Fibroblast of skin of left quadriceps (primary cell): Measurements from ENCODE around the gene PPP1R8.
A peak's percentile ranks its signal among the peaks of the same experiment; 100 is the strongest.
"Not testable (repeated sequence)": the region's sequence is repeated elsewhere in the genome, so short reads cannot be mapped to it uniquely, and the experiment has no call there.

ENCODE experiments used
- DNase-seq, 2 experiments: peaks; one replicate each; pipeline ENCODE4 v3.0.0-alpha.2; 2013; ENCODE audit warnings: low read depth in 2 of 2

PPP1R8 gene

GRCh38 chr1:27830621-27831440 is at the start of gene PPP1R8:
Gene PPP1R8 (plus strand): TSS chr1:27830782. CDS start chr1:27830836, 54 bp downstream.
- DNase-seq, result peak; percentile 89 to 91

DNA sequence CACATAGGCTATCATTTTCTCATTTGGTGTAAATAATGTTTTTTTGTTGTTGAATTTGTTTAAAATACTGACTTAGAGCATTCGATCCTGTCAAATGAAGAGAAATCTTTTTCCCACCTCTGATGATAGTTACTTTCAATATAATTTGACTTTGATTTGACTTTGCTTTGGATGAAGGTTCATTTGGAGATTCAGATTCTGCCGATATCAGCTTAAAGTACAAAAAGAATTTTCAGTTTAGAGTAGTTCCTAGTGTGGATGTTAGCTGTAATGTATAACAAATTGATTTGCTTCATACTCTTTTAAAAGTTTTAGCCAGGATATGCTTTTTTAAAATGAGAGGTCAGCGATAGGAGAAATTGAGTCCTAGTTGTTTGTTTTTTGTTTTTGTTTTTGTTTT is 47.6 kb upstream of the PPP1R8 start:
- DNase-seq, result no peak

- DNase-seq, result no peak
Observed at GRCh38 chr1:27784700-27785099, 45.9 kb upstream of the PPP1R8 start.

- no peak for DNase-seq
Observed at GRCh38 chr1:27785781-27786455, 44.7 kb upstream of the PPP1R8 start.

DNA sequence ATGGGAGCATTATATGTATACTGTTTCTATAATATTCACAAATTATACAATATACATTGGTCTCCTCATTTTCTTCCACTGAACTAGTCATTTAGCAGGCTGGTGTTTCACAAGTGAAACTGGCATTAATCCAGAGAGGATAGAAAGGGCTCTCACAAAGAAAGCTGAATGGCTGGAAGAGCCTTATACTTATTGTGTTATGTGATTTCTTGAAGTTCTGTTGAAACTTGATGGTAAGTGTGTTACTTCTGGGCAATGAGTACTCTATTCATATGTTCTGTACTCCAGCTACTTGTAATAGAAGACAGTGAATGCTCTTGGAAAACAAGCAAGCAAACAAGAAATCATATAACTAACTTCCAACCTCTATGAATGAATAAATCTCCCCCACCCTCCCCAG is 42.7 kb upstream of the PPP1R8 start:
- DNase-seq, result no peak

GRCh38 chr1:27789540-27790041 is 41.0 kb upstream of the PPP1R8 start:
- no peak for DNase-seq

DNA sequence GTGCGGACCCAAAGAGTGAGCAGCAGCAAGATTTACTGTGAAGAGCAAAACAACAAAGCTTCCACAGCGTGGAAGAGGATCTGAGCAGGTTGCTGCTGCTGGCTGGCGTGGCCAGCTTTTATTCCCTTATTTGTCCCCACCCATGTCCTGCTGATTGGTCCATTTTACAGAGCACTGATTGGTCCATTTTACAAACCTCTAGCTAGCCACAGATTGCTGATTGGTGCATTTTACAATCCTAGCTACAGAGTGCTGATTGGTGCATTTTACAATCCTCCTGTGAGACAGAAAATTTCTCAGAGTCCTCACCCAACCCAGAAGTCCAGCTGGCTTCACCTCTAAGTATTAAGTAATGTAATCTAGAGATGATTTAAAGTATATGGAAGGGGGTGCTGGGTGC is 40.3 kb upstream of the PPP1R8 start:
- not testable (repeated sequence) for DNase-seq

DNA sequence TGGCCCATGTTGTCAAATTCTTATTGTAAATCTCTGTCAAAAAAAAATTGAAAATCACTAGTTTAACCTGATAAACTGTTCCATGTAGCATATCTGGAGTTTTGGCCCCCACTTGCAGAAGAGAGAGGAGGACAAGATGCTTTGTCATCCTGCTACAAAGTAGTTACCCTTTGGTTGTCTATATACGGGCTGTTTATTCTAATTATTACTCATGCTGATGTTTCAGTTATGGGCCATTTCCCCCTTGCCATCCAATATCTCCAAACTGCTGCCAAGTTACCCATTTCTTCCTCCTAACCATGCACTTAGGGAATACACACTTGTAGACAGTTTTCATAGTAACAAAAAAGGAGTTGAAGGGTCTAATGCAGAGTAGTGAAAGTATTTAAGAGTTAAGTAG is 35.0 kb upstream of the PPP1R8 start:
- no peak for DNase-seq

DNA sequence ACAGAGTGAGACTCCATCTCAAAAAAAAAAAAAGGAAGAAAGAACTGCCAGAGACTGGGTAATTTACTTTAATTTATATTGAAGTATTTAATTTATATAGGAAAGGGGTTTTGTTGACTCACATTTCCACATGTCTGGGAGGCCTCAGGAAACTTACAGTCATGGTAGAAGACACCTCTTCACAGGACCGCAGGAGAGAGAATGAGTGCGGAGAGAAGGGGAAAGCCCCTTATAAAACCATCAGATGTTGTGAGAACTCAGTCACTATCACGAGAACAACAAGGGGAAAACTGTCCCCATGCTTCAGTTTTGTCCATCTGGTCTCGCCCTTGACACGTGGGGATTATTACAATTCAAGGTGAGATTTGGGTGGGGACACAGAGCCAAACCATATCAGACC is 25.8 kb upstream of the PPP1R8 start:
- DNase-seq, result no peak

DNA sequence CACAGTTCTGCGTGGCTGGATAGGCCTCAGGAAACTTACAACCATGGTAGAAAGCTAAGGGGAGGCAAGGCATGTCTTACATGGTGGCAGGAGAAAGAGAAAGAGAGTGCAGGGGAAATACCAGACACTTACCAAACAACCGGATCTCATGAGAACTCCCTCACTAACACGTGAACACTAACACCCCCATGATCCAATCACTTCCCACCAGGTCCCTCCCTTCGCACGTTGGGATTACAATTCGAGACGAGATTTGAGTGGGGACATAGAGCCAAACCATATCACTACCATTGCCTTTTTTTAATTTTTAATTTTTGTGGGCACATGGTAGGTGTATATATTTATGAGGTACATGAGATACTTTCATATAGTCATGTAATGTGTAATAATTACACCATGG is 23.8 kb upstream of the PPP1R8 start:
- DNase-seq, result no peak

GRCh38 chr1:27807385-27807784 is 23.2 kb upstream of the PPP1R8 start:
- DNase-seq, result no peak

- DNase-seq, result not testable (repeated sequence)
Observed at GRCh38 chr1:27808131-27808530, 22.5 kb upstream of the PPP1R8 start.

- no peak for DNase-seq
Observed at GRCh38 chr1:27809883-27810282, 20.7 kb upstream of the PPP1R8 start.

DNA sequence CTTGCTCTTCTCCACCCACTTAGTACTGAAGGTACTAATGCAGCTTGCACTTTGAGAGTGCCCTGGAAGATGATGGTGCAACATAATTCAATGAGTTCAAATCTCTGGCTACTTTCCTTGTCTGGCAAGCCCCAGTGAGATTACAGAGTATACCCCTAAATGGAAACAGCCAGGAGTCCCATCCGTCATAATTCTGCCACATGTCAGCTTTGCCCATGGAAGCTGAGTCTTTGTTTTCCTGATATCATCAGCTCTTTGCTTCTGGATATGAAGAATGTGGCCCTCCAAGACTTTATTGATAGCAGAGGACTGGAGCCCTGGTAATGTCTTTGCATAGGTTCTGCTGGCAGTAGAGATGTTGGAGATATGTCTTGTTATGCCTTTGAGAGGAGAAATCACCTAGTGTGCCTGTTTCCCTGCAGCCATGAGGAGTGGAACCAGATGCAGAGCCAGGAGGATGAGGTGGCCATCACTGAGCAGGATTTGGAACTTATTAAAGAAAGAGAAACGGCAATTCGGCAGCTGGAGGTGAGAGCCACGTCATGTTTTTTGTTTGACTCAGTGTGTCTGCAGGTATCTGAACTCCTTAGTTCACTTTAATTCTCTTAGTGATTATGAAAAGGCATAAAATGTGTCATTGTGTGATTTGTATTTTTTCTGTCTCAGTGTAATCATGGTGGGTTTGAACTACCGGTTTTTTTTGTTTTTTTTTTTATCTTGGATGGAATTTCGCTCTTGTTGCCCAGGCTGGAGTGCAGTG is 18.7 kb upstream of the PPP1R8 start:
- DNase-seq, result no peak

- peak; percentile 29 to 36 for DNase-seq
Observed at GRCh38 chr1:27816921-27817630, 13.5 kb upstream of the PPP1R8 start.

GRCh38 chr1:27821761-27822315 is 8.7 kb upstream of the PPP1R8 start:
- no peak for DNase-seq

DNA sequence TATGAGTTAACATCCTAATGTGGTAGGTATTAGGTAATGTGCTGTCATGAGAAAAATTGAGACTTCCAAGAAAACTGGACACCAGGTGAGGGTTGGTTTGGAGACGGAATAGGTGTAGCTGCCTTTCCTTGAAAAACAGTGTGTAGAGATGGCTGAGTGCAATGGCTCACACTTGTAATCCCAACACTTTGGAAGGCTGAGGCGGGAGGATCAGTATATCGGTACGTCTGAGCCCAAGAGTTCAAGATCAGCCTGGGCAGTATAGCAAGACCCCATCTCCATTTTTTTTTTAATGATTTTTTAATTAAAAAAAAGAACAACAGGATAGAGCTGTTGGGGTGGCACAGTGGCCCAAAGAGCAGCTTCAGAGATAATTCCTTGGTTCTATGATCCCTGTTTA is 6.8 kb upstream of the PPP1R8 start:
- DNase-seq, result no peak

GRCh38 chr1:27824411-27824810 is 6.2 kb upstream of the PPP1R8 start:
- no peak for DNase-seq

- not testable (repeated sequence) for DNase-seq
Observed at GRCh38 chr1:27829339-27829960, 1.1 kb upstream of the PPP1R8 start.

DNA sequence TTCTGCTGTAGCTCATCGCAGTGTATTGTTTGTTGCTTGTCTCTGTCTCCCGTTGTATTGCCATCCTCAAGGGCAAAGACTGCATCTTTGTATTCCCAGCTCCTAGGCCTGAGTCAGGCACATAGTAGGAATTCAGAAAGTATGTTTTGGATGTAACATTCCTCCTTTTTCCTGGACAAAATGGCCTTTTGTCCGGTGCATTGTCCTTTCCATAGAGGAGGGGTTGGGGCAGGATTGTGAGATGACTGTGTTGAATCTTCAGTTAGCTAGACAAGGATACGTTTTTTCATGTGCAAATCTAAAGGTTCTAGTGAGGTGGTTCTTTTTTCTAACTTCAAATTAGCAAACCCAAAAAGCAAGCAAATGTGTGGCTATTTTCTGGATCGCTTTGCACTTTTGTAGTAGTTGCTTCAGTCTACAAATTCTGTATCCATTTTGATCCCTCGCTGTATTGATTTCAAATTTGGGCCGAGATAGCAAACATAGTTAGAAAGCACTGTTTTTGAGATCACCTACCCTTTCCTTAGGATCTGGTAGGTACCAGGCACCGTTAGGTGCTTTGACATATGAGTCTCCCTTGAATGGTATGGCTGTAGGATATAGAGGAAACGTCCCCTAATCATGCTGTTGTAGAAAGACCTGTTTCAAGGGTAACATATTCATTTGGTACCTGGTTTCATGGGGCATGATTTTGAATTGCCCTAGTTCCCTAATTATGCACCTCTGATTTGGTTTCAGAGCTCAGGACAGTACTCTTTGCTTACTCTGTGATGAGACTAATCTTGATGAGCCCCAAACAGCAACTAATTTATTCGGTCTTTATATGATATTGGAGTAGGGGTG is 1.2 kb downstream of the PPP1R8 start:
- DNase-seq, result no peak
